ENCODE results near the gene FILIP1L. TPM values are rescaled to one million over a fixed set of nuclear protein-coding genes. Genes with fewer than 3 reads are reported as not detected.

The FILIP1L gene
- polyA plus RNA-seq, 1 experiment: 31.2 TPM

DNA sequence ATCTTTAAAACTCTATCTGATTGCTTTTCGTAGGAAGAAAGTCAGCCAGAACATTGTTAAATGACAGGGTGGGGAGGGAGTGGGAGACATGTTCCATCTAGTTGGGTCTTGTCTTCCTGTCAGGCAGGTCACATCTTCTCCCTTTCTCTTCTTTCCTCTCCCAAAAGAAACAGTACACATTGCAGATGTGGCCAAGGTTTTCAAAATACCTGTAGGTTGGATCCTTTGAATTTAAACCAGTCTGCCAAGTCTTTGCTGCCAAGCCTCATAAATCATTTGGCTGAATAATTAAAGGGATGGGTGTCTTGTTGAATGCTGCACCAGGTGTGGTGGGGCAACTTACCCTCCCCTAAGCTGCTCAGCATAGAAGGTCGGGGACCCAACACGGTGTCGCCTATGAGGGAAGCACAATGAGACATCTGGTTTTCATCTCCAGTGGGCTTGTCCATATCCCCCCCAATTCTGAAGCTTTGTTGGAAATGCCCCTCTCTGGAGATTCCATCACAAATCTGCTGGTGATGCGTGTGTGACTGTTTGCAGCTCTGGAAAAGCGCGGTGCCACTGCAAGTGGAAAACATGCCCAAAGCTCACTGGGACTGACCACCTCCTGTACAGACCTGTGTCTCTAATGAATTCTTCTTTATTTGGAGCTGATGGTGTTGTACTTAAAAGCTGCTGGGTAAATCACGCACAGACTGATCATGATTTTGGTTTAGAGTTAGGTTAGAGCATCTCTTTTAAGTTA, 112.6 kb downstream of the FILIP1L start:
- Histone ChIP-seq H3K27me3 (ENCODE audit: control insufficient read depth, insufficient read depth, low read length) (no peaks in the 10 kb centered on the region), H3K36me3 (ENCODE audit: control insufficient read depth, insufficient read depth, low read length) (no peaks in the 10 kb centered on the region), H3K4me3 (ENCODE audit: low read depth, low read length) (no peak overlapping the region)
- ChIA-PET CTCF (interaction anchor here (0.6 to 1.5 kb wide), 3 partner anchors 11 to 158 kb away, joined by 3 to 8 read pairs (median 4); no protein-coding TSS in a partner anchor), POLR2A (interaction anchor here (0.6 kb wide), 1 partner anchor 11 kb away, joined by 12 read pairs; no protein-coding TSS in a partner anchor)
- no peak for DNase-seq (ENCODE audit: low read depth)
- TF ChIP-seq, protein P1, sequence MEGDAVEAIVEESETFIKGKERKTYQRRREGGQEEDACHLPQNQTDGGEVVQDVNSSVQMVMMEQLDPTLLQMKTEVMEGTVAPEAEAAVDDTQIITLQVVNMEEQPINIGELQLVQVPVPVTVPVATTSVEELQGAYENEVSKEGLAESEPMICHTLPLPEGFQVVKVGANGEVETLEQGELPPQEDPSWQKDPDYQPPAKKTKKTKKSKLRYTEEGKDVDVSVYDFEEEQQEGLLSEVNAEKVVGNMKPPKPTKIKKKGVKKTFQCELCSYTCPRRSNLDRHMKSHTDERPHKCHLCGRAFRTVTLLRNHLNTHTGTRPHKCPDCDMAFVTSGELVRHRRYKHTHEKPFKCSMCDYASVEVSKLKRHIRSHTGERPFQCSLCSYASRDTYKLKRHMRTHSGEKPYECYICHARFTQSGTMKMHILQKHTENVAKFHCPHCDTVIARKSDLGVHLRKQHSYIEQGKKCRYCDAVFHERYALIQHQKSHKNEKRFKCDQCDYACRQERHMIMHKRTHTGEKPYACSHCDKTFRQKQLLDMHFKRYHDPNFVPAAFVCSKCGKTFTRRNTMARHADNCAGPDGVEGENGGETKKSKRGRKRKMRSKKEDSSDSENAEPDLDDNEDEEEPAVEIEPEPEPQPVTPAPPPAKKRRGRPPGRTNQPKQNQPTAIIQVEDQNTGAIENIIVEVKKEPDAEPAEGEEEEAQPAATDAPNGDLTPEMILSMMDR (IDR thresholded peaks at IDR 0.05; ENCODE audit: insufficient read depth, low read depth, low read length): no peak

DNA sequence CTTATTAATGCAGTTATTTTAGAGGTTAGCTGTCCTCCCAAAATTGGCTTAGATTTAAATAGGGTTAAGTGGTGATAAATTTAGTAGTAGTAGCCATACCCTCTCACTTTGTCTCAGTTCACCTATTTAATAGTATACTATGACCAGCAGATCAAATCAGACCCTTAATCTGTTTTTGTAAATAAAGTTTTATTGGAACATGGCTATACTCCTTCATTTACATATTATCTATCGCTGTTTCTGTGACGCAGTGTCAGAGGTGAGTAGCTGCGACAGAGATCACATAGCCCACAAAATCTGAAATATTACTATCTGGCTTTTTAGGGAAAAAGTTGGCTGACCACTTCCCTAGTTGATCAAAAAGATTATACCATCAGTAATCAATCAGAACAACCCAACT, 113.2 kb downstream of the FILIP1L start:
- no peak overlapping the region for H3K4me3 ChIP-seq (ENCODE audit: low read depth, low read length)
- no peaks in the 10 kb centered on the region for H3K27me3 ChIP-seq (ENCODE audit: control insufficient read depth, insufficient read depth, low read length)
- TF ChIP-seq, protein P1 (IDR thresholded peaks at IDR 0.05; ENCODE audit: insufficient read depth, low read depth, low read length): no peak
- POLR2A ChIA-PET: interaction anchor here (0.6 kb wide), 1 partner anchor 12 kb away, joined by 12 read pairs; no protein-coding TSS in a partner anchor
- CTCF ChIA-PET: no interaction called here
- no peak for DNase-seq (ENCODE audit: low read depth)
- H3K36me3 ChIP-seq (ENCODE audit: control insufficient read depth, insufficient read depth, low read length): no peaks in the 10 kb centered on the region

DNA sequence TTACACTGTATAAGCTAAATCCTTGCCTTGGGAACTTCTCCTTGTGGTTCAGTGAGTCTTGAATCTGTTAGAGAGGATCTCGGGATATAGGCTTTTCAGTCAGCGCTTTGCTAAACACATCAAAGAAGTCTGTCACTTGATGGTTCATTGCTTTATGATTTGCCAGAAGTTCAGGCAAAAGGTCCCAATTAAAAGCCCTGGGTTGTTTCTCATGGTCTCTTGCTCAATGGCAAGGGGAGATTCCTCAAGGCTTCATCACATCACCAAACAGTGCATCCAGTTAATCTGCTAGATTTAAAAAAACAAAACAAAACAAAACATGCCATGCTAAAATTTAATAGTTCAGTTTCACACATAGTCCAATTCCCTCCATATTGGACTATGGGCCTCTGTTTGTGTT, 114.8 kb downstream of the FILIP1L start:
- no peak overlapping the region for H3K4me3 ChIP-seq (ENCODE audit: low read depth, low read length)
- no peaks in the 10 kb centered on the region for H3K36me3 ChIP-seq (ENCODE audit: control insufficient read depth, insufficient read depth, low read length)
- POLR2A ChIA-PET: no interaction called here
- DNase-seq (ENCODE audit: low read depth): no peak
- CTCF ChIA-PET: interaction anchor here (1.4 kb wide), 1 partner anchor 157 kb away, joined by 4 read pairs; no protein-coding TSS in a partner anchor
- no peaks in the 10 kb centered on the region for H3K27me3 ChIP-seq (ENCODE audit: control insufficient read depth, insufficient read depth, low read length)
- TF ChIP-seq, protein P1 (IDR thresholded peaks at IDR 0.05; ENCODE audit: insufficient read depth, low read depth, low read length): no peak

DNA sequence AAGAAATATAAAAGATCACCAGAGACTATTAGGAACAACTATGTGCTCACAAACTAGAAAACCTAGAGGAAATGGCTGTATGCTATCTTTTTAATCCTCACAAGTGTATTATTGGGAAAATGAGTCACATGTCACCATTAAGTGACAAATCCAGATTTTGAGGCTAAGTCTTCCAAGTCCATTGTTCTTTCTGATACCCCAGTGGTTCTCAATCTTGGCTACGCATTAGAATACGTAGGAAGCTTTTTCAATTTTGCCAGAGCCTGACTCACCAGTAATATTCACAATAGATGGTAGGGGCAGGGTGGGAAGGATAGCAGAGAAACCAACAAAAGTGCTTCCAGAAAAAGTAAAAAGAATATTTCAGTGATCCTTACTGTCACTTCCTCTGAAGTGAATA, 117.0 kb downstream of the FILIP1L start:
- no peak for DNase-seq (ENCODE audit: low read depth)
- Histone ChIP-seq H3K4me3 (ENCODE audit: low read depth, low read length) (no peak overlapping the region), H3K36me3 (ENCODE audit: control insufficient read depth, insufficient read depth, low read length) (no peaks in the 10 kb centered on the region), H3K27me3 (ENCODE audit: control insufficient read depth, insufficient read depth, low read length) (no peaks in the 10 kb centered on the region)
- ChIA-PET POLR2A (no interaction called here), CTCF (no interaction called here)
- TF ChIP-seq, protein P1 (IDR thresholded peaks at IDR 0.05; ENCODE audit: insufficient read depth, low read depth, low read length): no peak

DNA sequence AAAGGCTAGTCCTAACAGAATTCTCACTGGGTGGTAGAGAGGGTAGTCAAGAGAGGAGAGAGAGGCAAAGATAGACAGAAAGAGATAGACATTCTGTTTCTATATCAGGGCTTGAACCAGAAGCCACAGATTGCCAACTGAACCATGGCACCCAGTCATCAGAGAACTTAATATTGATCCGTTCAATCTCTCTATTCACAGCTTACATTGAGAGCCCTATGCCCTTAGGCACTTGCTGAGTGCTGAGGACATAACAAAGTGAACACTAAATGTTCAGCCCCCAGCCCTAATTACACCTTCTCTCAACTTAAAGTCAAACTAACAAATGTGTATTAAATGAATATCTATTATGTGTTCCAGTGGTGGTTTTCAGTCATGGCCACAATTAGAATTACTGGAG, 124.1 kb downstream of the FILIP1L start:
- TF ChIP-seq, protein P1 (IDR thresholded peaks at IDR 0.05; ENCODE audit: insufficient read depth, low read depth, low read length): no peak
- ChIA-PET POLR2A (no interaction called here), CTCF (no interaction called here)
- Histone ChIP-seq H3K36me3 (ENCODE audit: control insufficient read depth, insufficient read depth, low read length) (no peaks in the 10 kb centered on the region), H3K4me3 (ENCODE audit: low read depth, low read length) (no peak overlapping the region), H3K27me3 (ENCODE audit: control insufficient read depth, insufficient read depth, low read length) (no peaks in the 10 kb centered on the region)
- DNase-seq (ENCODE audit: low read depth): no peak
